NCI-H146 treated with DMSO at 0.1 percent for 48 hours (cell line): Measurements from ENCODE around the gene UBN2.
"Not testable (repeated sequence)": the region's sequence is repeated elsewhere in the genome, so short reads cannot be mapped to it uniquely, and the experiment has no call there.

Source experiments
- DNase-seq: peaks from one replicate; lab custom pipeline; 2025; ENCODE audit not compliant: unreplicated experiment; lab: John Stamatoyannopoulos, UW

Gene UBN2

GRCh38 chr7:139230774-139231512, at the start of gene UBN2:
UBN2 (plus strand) TSS chr7:139231237; CDS start chr7:139231485, 248 bp downstream.
- DNase-seq, result peak; percentile 86

- DNase-seq, result no peak
Observed at GRCh38 chr7:139181404-139181803, 49.6 kb upstream of the UBN2 start.

- no peak for DNase-seq
Observed at GRCh38 chr7:139182363-139182762, 48.7 kb upstream of the UBN2 start.

GRCh38 chr7:139183251-139183650, 47.8 kb upstream of the UBN2 start:
- DNase-seq, result no peak

- no peak for DNase-seq
Observed at GRCh38 chr7:139183878-139184338, 47.1 kb upstream of the UBN2 start.

GRCh38 chr7:139186146-139186545, 44.9 kb upstream of the UBN2 start:
- no peak for DNase-seq

- no peak for DNase-seq
Observed at GRCh38 chr7:139189357-139189756, 41.7 kb upstream of the UBN2 start.

GRCh38 chr7:139192014-139192706, 38.9 kb upstream of the UBN2 start:
- DNase-seq, result no peak

- DNase-seq, result no peak
Observed at GRCh38 chr7:139200382-139200781, 30.7 kb upstream of the UBN2 start.

- DNase-seq, result no peak
Observed at GRCh38 chr7:139203992-139204391, 27.0 kb upstream of the UBN2 start.

- DNase-seq, result no peak
Observed at GRCh38 chr7:139205843-139206242, 25.2 kb upstream of the UBN2 start.

- no peak for DNase-seq
Observed at GRCh38 chr7:139212133-139212532, 18.9 kb upstream of the UBN2 start.

GRCh38 chr7:139213489-139213888, 17.5 kb upstream of the UBN2 start:
- not testable (repeated sequence) for DNase-seq

- no peak for DNase-seq
Observed at GRCh38 chr7:139218173-139218572, 12.9 kb upstream of the UBN2 start.

- DNase-seq, result no peak
Observed at GRCh38 chr7:139224219-139224618, 6.8 kb upstream of the UBN2 start.

- not testable (repeated sequence) for DNase-seq
Observed at GRCh38 chr7:139224836-139225235, 6.2 kb upstream of the UBN2 start.

GRCh38 chr7:139225286-139226157, 5.5 kb upstream of the UBN2 start:
- not testable (repeated sequence) for DNase-seq

GRCh38 chr7:139226158-139226515, 4.9 kb upstream of the UBN2 start:
- DNase-seq, result not testable (repeated sequence)

- DNase-seq, result not testable (repeated sequence)
Observed at GRCh38 chr7:139226988-139227488, 4.0 kb upstream of the UBN2 start.

- DNase-seq, result no peak
Observed at GRCh38 chr7:139230023-139230422, 1.0 kb upstream of the UBN2 start.

- DNase-seq, result no peak
Observed at GRCh38 chr7:139230484-139230773, 608 bp upstream of the UBN2 start.
